Retina (tissue), 1 donor: ENCODE data around the gene CARD8.

Experiments used
- DNase-seq: peaks from one replicate; pipeline ENCODE4 v3.0.0-alpha.2; 2016

The CARD8 gene

DNA sequence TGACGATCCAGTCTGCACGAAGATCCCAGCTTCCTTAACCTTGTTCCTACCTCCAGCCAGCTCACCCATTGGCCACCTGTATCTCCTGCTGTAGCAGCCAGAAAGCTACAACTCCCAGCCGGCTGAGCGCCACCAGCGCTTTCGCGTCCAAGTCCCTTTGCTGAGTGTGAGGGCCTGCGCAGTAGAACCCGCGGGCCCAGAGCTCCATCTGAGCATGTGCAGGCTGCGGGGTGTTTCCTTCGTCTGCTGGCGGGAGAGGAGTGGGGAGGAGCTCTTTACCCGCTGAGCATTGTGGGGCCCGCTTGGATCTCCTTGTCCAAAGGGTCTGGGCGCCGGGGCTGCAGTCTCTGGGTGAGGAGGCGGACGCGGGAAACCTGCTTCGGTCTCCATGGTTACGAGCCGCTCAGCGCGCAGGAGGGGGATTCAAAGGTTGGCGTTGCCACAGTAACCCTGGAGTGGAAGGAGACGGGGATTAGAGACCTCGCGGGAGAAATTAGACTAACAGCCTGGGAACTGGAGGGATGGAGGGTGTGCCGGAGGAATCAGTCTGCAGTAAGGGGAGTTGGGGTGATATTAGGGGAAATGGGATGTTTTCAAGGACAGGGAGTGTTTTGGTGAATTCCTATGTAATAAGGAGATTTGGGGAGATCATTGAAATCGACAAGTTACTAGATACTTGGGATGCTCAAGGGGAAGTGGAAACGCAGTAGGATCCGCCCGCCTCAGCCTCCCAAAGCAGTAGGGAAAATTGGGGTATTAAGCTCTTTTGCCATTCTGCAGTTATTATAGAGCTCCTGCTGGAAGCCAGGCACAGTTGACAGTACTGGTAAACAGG is 51.7 kb downstream of the CARD8 start:
- peak; percentile 97 for DNase-seq

GRCh38 chr19:48203222-48203793 is 52.4 kb downstream of the CARD8 start:
- DNase-seq = no peak

- no peak for DNase-seq
Observed at GRCh38 chr19:48196933-48197665, 58.6 kb downstream of the CARD8 start.

GRCh38 chr19:48196321-48196763 is 59.4 kb downstream of the CARD8 start:
- DNase-seq = no peak

DNA sequence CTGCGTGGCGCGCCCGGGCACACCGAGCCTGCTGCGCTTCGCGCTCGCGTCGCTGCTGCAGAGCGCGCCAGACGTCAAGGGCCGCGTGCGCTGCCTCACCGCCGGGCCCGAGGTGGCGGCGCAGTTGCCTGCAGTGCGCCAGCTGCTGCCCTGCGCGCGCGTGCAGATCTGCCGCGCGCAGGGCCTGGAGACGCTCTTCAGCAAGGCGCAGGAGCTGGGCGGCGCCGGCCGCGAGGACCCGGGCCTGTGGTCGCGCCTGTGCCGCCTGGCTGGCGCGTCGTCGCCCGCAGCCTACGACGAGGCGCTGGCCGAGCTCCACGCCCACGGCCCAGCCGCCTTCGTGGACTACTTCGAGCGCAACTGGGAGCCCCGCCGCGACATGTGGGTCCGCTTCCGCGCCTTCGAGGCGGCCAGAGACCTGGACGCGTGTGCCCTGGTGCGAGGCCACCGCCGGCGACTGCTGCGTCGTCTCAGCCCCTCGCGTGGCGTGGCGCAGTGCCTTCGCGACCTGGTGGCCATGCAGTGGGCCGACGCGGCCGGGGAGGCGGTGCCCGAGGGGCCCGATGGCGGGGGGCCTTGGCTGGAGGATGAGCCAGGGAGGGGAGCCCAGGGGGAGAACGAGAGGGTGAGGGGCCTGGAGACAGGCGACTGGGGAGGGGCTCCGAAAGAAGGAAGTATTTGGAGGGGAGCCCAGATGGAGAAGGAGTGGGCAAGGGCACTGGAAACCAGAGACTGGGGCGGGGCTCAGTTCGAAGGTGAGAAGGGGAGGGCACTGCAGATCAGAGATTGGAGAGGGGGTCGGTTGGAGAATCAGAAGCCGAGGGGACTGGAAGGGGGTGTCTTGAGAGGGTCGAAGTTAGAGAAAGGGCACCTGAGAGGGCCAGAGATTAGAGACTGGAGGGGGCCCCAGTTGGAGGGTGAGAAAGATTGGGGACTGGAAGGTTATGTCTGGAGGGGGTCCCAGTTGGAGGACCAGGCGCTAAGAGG is 60.6 kb downstream of the CARD8 start:
- no peak for DNase-seq

- no peak for DNase-seq
Observed at GRCh38 chr19:48194041-48194843, 61.5 kb downstream of the CARD8 start.

- DNase-seq = no peak
Observed at GRCh38 chr19:48192750-48193149, 63.0 kb downstream of the CARD8 start.

DNA sequence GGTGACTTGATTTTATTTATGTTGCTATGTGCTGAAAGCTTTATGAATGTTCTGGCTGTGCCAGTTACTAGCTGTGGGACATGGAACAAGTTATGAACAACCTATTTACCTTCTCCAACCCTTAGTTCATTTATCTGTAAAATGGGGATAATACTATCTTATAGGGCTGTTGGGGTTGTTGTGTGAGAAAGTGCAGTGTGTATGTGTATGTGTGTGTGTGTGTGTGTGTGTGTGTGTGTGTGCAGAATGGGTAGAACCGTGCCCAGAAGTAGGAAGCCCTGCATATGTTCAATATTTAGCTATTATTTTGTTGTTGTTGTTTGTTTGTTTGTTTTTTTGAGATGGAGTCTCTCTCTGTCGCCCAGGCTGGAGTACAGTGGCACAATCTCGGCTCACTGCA is 64.8 kb downstream of the CARD8 start:
- no peak for DNase-seq

DNA sequence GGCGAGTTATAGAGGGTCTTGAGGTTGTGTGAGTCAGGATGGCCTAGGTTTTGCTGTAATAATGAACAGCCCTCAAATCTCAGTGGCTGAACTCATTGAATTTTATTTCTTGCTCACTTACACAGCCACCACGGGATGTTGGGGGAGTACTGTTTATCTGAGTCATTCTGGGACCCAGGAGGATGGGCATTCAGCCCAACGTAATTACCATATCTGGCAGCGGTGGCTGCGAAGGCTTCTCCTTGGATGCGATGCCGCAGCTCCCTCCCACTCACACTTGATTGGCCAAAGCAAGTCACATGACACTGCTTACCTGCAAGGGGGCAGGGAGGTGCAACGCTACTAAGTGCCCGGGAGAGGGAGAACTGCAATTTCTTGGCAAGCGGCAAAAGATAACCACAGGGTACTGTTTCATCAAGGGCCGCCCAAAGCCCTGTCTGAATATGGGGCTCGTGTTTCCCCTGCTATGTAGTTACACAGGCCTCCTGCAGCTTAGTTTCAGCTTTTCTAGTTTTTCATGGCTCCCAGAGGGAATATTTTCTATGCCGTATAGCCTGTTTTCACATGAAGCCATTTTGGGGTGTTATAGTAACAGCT is 65.3 kb downstream of the CARD8 start:
- no peak for DNase-seq

DNA sequence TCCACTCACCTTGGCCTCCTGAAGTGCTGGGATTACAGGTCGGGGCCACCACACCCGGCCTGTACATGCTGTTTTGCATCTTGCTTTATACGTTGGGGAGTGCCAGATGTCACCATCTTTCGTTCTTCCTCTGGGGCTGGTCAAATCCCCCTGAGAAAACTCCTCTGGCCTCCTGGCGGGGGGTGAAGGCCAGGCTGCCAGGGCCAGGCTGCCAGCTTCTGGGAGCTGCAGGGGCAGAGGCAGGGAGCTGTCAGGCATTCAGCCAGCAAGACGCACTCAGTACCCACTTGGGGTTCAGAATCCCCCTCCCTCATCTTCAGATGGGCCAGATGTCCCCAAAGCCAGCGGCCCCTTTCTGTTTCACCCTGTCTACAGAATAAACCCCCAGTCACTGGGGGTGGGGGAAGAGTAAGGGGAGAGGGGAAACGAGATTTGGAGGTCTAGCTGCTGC is 69.1 kb downstream of the CARD8 start:
- no peak for DNase-seq

- DNase-seq = no peak
Observed at GRCh38 chr19:48186015-48186414, 69.7 kb downstream of the CARD8 start.

- no peak for DNase-seq
Observed at GRCh38 chr19:48183356-48183755, 72.4 kb downstream of the CARD8 start.

DNA sequence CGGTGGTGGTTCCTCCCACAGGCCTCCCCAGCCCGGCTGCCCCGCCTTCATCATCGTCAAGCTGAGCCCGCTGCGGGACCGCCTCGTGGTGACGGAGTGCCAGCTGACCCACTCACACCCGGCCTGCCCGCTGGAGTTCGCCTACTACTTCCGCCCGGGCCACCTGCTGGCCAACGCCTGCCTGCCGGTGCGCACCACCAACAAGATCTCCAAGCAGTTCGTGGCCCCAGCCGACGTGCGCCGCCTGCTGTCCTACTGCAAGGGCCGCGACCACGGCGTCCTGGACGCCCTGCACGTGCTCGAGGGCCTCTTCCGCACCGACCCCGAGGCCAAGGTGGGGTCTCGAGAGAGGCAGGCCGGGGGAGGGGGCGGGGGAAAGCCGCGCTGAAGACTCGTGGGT is 73.3 kb downstream of the CARD8 start:
- DNase-seq = no peak

GRCh38 chr19:48181505-48181904 is 74.2 kb downstream of the CARD8 start:
- no peak for DNase-seq

GRCh38 chr19:48176226-48176625 is 79.5 kb downstream of the CARD8 start:
- no peak for DNase-seq

DNA sequence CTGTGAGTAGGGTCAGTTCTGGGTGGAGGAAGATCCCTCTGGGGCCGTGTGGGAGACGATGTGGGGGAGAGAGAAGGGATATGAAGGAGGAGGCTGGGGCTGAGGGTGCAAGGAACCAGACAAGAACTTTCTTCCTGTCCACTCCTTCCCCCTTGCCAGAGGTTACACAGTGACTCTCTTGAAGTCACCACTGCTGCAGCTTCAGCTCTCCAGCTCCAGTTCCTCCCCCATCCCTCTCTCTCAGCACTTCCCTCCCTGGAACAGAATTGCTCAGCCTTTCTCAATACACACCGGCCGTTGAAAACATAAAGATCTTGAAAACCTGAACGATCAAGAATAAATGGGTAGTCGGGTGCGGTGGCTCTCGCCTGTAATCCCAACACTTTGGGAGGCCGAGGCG is 80.1 kb downstream of the CARD8 start:
- no peak for DNase-seq

- DNase-seq = no peak
Observed at GRCh38 chr19:48174445-48175030, 81.2 kb downstream of the CARD8 start.

DNA sequence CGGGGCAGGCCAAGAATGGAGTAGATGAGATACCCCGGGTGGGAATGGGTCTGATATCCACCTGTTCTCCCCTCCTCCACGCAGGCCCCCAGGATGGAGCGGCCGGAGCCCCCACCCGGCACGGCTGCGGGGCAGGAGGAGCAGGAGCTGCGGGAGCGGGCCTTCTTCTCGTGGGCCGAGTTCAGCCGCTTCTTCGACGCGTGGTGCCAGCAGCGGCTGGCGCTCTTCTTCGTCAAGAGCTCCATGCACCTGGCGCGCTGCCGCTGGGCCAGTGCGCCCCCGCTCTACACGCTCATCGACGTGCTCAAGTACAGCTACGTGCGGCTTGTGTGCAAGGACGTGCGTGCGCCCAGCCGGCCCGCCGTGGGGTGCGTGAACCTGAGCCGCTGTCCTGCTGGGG is 84.0 kb downstream of the CARD8 start:
- no peak for DNase-seq

DNA sequence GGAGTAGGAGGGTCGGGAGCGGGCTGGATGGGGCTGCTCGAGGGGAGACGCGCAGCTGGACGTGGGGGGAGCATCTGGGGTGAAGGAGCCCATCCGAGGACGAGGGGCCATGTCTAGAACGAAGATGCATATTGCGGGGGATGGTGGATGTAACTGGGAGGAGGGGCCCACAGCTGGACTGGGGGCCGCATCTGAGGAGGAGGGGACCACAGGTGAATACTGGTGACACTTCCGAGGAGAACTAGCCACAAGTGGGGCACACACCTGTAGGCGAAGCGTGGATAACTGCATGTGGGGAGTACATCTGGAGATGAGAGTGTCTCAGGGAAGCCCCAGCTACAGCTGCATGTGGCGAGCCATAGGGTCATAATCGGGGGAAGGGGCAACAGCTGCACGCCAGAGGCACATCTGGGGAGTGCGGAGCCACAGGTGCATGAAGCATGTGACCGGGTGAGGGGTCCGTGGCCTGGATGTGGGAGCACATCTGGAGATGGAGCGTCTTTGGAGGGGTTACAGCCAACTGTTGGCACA is 84.8 kb downstream of the CARD8 start:
- DNase-seq = peak; percentile 20
